Breast epithelium (tissue), 3 donors: ENCODE results near the gene PHACTR4.
"Not testable (repeated sequence)": the region's sequence is repeated elsewhere in the genome, so short reads cannot be mapped to it uniquely, and the experiment has no call there.

Experiments used
- POLR2A ChIP-seq: fragments of 450-650 bp; IDR thresholded peaks from one replicate; pipeline ENCODE4 v1.6.1; 2016; ENCODE audit warnings: antibody characterized with exemption, mild to moderate bottlenecking, moderate library complexity
- TF ChIP-seq, protein P1 (sequence below), 3 donors: fragments of 450-650 bp; IDR thresholded peaks; one replicate each; pipeline ENCODE4 v1.5.1; 2016 to 2017; ENCODE audit warnings: antibody characterized with exemption in 3 of 3, mild to moderate bottlenecking in 3 of 3, moderate library complexity in 3 of 3

DNA sequence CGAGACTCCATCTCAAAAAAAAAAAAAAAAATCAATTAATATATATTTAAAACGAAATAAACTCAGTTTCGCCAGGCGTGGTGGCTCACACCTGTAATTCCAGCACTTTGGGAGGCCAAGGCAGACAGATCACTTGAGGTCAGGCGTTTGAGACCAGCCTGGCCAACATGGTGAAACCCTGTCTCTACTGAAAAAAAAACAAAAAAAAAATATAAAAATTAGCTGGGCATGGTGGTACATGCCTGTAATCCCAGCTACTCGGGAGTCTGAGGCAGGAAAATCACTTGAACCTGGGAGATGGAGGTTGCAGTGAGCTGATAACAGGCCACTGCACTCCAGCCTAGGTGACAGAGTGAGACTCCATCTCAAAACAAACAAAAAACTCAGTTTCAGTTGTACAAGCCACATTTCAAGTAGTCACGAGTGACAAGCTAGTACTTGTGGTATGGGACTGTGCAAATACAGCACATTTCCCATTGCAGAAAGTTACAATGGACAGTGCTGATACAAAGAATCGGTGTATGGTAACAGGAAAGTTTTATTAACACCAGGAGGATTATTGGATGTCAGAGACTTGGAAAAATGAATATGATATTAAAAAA, 172.0 kb downstream of the PHACTR4 start:
- TF ChIP-seq, protein P1, sequence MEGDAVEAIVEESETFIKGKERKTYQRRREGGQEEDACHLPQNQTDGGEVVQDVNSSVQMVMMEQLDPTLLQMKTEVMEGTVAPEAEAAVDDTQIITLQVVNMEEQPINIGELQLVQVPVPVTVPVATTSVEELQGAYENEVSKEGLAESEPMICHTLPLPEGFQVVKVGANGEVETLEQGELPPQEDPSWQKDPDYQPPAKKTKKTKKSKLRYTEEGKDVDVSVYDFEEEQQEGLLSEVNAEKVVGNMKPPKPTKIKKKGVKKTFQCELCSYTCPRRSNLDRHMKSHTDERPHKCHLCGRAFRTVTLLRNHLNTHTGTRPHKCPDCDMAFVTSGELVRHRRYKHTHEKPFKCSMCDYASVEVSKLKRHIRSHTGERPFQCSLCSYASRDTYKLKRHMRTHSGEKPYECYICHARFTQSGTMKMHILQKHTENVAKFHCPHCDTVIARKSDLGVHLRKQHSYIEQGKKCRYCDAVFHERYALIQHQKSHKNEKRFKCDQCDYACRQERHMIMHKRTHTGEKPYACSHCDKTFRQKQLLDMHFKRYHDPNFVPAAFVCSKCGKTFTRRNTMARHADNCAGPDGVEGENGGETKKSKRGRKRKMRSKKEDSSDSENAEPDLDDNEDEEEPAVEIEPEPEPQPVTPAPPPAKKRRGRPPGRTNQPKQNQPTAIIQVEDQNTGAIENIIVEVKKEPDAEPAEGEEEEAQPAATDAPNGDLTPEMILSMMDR (IDR thresholded peaks at IDR 0.05), result not testable (repeated sequence)
- TF ChIP-seq POLR2A, result not testable (repeated sequence)
